ENCODE data around the gene SLC25A4.
A peak's percentile ranks its signal among the peaks of the same experiment; 100 is the strongest.

The SLC25A4 gene

DNA sequence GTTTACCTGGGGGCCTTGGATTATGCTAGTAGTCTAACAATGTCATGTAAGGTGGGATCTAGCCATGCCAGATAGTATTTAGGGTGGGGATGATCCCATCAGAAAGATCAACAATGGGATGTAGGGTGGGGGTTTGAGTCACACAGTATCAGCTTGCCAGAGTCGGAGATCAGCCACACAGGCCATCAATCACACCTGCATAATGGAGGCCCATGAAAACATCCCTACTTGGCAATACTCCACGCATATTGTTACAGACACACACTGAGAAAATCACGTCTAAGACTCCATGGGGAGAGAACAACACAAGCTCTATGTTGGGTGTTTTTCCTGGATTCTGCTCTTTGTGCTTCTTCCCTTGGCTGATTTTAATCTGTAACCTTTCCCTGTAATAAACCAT lies 49.5 kb upstream of the SLC25A4 start:
- Histone ChIP-seq H3K4me1 (ENCODE audit: control insufficient read depth, insufficient read depth, low read length) (no peaks in the 10 kb centered on the region), H3K4me3 (ENCODE audit: low read depth, low read length) (no peak overlapping the region), H3K36me3 (ENCODE audit: control insufficient read depth in 2 of 2, insufficient read depth in 1 of 2, low read length in 2 of 2) (no peaks in the 10 kb centered on the region), H3K27ac (ENCODE audit: extremely low read depth, low read depth, low read length) (no peak overlapping the region), H3K9me3 (ENCODE audit: control insufficient read depth, insufficient read depth, low read depth, low read length) (no peaks in the 10 kb centered on the region)
- TF ChIP-seq ZNF114 (tag by site-specific recombination; IDR thresholded peaks at IDR 0.05) (no peak), KLF7 (tag by site-specific recombination; IDR thresholded peaks at IDR 0.05; ENCODE audit: borderline replicate concordance) (no peak)
- TF ChIP-seq, protein P1, sequence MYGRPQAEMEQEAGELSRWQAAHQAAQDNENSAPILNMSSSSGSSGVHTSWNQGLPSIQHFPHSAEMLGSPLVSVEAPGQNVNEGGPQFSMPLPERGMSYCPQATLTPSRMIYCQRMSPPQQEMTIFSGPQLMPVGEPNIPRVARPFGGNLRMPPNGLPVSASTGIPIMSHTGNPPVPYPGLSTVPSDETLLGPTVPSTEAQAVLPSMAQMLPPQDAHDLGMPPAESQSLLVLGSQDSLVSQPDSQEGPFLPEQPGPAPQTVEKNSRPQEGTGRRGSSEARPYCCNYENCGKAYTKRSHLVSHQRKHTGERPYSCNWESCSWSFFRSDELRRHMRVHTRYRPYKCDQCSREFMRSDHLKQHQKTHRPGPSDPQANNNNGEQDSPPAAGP (tag by site-specific recombination; IDR thresholded peaks at IDR 0.05): peak; percentile 69; the same call in 1 of the 2 replicates
- ChIA-PET POLR2A (no interaction called here), CTCF (interaction anchor here (0.8 to 1.0 kb wide), 2 partner anchors 53 to 88 kb away, joined by 3 to 5 read pairs; no protein-coding TSS in a partner anchor)

DNA sequence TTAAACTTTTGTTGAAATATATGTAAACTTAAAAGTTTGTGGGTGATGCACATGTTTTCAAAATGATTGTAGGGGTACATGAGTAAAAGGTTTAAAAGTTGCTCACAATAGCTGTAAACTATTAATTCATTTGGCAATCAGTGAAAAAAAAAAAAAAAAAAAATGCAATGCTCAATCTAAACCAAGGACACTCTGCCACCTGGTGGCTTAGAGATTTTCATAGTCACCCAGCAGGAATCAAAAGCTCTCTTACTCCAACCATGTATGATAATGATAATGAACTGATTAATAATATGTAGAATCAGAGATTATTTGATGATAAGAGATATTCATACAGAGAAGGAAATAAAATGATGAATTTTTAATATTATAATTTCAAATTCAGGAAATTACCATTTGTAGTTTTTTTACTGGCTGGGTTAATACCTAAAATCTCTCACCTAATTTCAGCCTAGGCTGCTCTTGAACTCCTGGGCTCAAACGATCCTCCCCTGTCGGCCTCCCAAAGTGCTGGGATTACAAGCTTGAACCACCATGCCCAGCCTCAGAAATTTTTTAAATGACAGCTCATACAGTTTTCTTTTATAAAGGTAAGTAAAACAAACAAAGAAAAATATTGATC lies 46.9 kb upstream of the SLC25A4 start:
- CTCF ChIA-PET: interaction anchor here (0.5 to 4.4 kb wide), 35 partner anchors 8 to 735 kb away, joined by 3 to 69 read pairs (median 4); partner anchors contain the start of gene CENPU
- POLR2A ChIA-PET: interaction anchor here (0.6 to 1.1 kb wide), 4 partner anchors 9 to 48 kb away, joined by 3 to 8 read pairs (median 6); no protein-coding TSS in a partner anchor
- Histone ChIP-seq H3K36me3 (ENCODE audit: control insufficient read depth in 2 of 2, insufficient read depth in 1 of 2, low read length in 2 of 2) (no peaks in the 10 kb centered on the region), H3K9me3 (ENCODE audit: control insufficient read depth, insufficient read depth, low read depth, low read length) (no peaks in the 10 kb centered on the region), H3K4me1 (ENCODE audit: control insufficient read depth, insufficient read depth, low read length) (no peaks in the 10 kb centered on the region), H3K27ac (ENCODE audit: extremely low read depth, low read depth, low read length) (no peak overlapping the region), H3K4me3 (ENCODE audit: low read depth, low read length) (no peak overlapping the region)
- TF ChIP-seq, protein P2, sequence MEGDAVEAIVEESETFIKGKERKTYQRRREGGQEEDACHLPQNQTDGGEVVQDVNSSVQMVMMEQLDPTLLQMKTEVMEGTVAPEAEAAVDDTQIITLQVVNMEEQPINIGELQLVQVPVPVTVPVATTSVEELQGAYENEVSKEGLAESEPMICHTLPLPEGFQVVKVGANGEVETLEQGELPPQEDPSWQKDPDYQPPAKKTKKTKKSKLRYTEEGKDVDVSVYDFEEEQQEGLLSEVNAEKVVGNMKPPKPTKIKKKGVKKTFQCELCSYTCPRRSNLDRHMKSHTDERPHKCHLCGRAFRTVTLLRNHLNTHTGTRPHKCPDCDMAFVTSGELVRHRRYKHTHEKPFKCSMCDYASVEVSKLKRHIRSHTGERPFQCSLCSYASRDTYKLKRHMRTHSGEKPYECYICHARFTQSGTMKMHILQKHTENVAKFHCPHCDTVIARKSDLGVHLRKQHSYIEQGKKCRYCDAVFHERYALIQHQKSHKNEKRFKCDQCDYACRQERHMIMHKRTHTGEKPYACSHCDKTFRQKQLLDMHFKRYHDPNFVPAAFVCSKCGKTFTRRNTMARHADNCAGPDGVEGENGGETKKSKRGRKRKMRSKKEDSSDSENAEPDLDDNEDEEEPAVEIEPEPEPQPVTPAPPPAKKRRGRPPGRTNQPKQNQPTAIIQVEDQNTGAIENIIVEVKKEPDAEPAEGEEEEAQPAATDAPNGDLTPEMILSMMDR (tag by site-specific recombination; IDR thresholded peaks at IDR 0.05): 0 out of 2 replicates have a peak, but pooled peaks have one; percentile 22
- TF ChIP-seq, protein P3, sequence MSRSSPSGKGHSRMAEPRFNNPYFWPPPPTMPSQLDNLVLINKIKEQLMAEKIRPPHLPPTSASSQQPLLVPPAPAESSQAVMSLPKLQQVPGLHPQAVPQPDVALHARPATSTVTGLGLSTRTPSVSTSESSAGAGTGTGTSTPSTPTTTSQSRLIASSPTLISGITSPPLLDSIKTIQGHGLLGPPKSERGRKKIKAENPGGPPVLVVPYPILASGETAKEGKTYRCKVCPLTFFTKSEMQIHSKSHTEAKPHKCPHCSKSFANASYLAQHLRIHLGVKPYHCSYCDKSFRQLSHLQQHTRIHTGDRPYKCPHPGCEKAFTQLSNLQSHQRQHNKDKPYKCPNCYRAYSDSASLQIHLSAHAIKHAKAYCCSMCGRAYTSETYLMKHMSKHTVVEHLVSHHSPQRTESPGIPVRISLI (tag by site-specific recombination; IDR thresholded peaks at IDR 0.05): peak; percentile 87
- TF ChIP-seq ZNF654 (tag by site-specific recombination; IDR thresholded peaks at IDR 0.05; ENCODE audit: low read depth): peak; percentile 74
- TF ChIP-seq ZBTB1 (tag by site-specific recombination; IDR thresholded peaks at IDR 0.05): no peak
- TF ChIP-seq, protein P4, sequence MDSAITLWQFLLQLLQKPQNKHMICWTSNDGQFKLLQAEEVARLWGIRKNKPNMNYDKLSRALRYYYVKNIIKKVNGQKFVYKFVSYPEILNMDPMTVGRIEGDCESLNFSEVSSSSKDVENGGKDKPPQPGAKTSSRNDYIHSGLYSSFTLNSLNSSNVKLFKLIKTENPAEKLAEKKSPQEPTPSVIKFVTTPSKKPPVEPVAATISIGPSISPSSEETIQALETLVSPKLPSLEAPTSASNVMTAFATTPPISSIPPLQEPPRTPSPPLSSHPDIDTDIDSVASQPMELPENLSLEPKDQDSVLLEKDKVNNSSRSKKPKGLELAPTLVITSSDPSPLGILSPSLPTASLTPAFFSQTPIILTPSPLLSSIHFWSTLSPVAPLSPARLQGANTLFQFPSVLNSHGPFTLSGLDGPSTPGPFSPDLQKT (IDR thresholded peaks at IDR 0.05; ENCODE audit: borderline replicate concordance, low read depth, low read length): no peak
- TF ChIP-seq, protein P5, sequence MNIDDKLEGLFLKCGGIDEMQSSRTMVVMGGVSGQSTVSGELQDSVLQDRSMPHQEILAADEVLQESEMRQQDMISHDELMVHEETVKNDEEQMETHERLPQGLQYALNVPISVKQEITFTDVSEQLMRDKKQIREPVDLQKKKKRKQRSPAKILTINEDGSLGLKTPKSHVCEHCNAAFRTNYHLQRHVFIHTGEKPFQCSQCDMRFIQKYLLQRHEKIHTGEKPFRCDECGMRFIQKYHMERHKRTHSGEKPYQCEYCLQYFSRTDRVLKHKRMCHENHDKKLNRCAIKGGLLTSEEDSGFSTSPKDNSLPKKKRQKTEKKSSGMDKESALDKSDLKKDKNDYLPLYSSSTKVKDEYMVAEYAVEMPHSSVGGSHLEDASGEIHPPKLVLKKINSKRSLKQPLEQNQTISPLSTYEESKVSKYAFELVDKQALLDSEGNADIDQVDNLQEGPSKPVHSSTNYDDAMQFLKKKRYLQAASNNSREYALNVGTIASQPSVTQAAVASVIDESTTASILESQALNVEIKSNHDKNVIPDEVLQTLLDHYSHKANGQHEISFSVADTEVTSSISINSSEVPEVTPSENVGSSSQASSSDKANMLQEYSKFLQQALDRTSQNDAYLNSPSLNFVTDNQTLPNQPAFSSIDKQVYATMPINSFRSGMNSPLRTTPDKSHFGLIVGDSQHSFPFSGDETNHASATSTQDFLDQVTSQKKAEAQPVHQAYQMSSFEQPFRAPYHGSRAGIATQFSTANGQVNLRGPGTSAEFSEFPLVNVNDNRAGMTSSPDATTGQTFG (tag by site-specific recombination; IDR thresholded peaks at IDR 0.05; ENCODE audit: borderline replicate concordance): no peak
- peak; percentile 100 for TF ChIP-seq ZNF660 (tag by site-specific recombination; IDR thresholded peaks at IDR 0.05)
- no peak for TF ChIP-seq OSR2 (tag by site-specific recombination; IDR thresholded peaks at IDR 0.05)
- no peak for TF ChIP-seq GLIS2 (tag by site-specific recombination; IDR thresholded peaks at IDR 0.05)
